PC-3 (cell line): Measurements from ENCODE around the gene NOL9. TPM values are rescaled to one million over a fixed set of nuclear protein-coding genes. Genes with fewer than 3 reads are reported as not detected.

Experiments used
- ATAC-seq: fragments of 200-7000 bp; cut with Tn5 transposase; 2 replicates; pipeline ENCODE4 v1.9.1; 2020; ENCODE audit warnings: mild to moderate bottlenecking, moderate library complexity
- BruUV-seq: library from RNA; stranded (reverse); fragments of 400-500 nt; replicated peaks from 2 replicates; lab custom pipeline; 2021; lab: Mats Ljungman, UMichigan
- CTCF ChIA-PET: fragments of 300-600 bp; sonication (Branson Sonifier 250); formaldehyde crosslinking; loops from one replicate; lab custom pipeline; 2022; ENCODE audit warnings: antibody characterized with exemption; lab: Charles Lee
- POLR2A ChIA-PET: fragments of 300-600 bp; sonication (Branson Sonifier 250); formaldehyde crosslinking; loops from one replicate; lab custom pipeline; 2022; ENCODE audit warnings: antibody characterized with exemption; ENCODE audit not compliant: unreplicated experiment; lab: Charles Lee
- DNase-seq: peaks from one replicate; pipeline ENCODE4 v3.0.0-alpha.2; 2015
- H2AFZ ChIP-seq: fragments of 300-600 bp; sonication (generic); 2 replicates; pipeline ENCODE4 v1.6.0; 2016; ENCODE audit warnings: antibody characterized with exemption, low read length
- H3F3A ChIP-seq: fragments of 300-600 bp; sonication (generic); one replicate; pipeline ENCODE4 v1.6.0; 2017; ENCODE audit warnings: antibody characterized with exemption, low read length, control low read depth, mild to moderate bottlenecking; ENCODE audit not compliant: unreplicated experiment
- H3K27ac ChIP-seq: fragments of 300-600 bp; sonication (generic); 2 replicates; pipeline ENCODE4 v1.5.1; 2016; ENCODE audit warnings: mild to moderate bottlenecking, low read length
- H3K27me3 ChIP-seq: fragments of 300-600 bp; sonication (generic); 2 replicates; pipeline ENCODE4 v1.6.1; 2016; ENCODE audit warnings: low read length, mixed read lengths
- H3K36me3 ChIP-seq: fragments of 300-600 bp; sonication (generic); 2 replicates; pipeline ENCODE4 v1.6.1; 2016; ENCODE audit warnings: low read depth, mixed run types, low read length, mixed read lengths
- H3K4me1 ChIP-seq: fragments of 300-600 bp; sonication (generic); 2 replicates; pipeline ENCODE4 v1.5.1; 2016; ENCODE audit warnings: low read length; ENCODE audit not compliant: insufficient read depth
- H3K4me2 ChIP-seq: fragments of 300-600 bp; sonication (generic); 2 replicates; pipeline ENCODE4 v1.6.0; 2016; ENCODE audit warnings: low read length
- H3K4me3 ChIP-seq: fragments of 300-600 bp; sonication (generic); 2 replicates; pipeline ENCODE4 v1.5.1; 2016; ENCODE audit warnings: mild to moderate bottlenecking, low read length, mixed read lengths
- H3K79me2 ChIP-seq: fragments of 300-600 bp; sonication (generic); 2 replicates; pipeline ENCODE4 v1.6.1; 2017; ENCODE audit warnings: low read length, mixed read lengths
- H3K9ac ChIP-seq: fragments of 300-600 bp; sonication (generic); 2 replicates; pipeline ENCODE4 v1.6.0; 2016; ENCODE audit warnings: mild to moderate bottlenecking, low read length
- H3K9me2 ChIP-seq: fragments of 300-600 bp; sonication (generic); replicated peaks from 2 replicates; pipeline ENCODE4 v1.6.1; 2016; ENCODE audit warnings: mixed run types, low read length, mixed read lengths
- H3K9me3 ChIP-seq: fragments of 300-600 bp; sonication (generic); 2 replicates; pipeline ENCODE4 v1.6.1; 2016; ENCODE audit warnings: low read length, mixed read lengths
- H4K20me1 ChIP-seq: fragments of 300-600 bp; sonication (generic); 2 replicates; pipeline ENCODE4 v1.6.1; 2016; ENCODE audit warnings: low read length, mixed read lengths
- EZH2 ChIP-seq: fragments of 300-600 bp; sonication (generic); IDR thresholded peaks from one replicate; pipeline ENCODE4 v1.6.1; 2017; ENCODE audit warnings: antibody characterized with exemption, mild to moderate bottlenecking, low read length; ENCODE audit not compliant: unreplicated experiment
- EZH2phosphoT487 ChIP-seq: fragments of 300-600 bp; sonication (generic); IDR thresholded peaks from 2 replicates; pipeline ENCODE4 v1.6.1; 2018; ENCODE audit warnings: mild to moderate bottlenecking, antibody characterized with exemption, low read length, borderline replicate concordance
- intact Hi-C: fragments of 100-400 bp; cut with micrococcal nuclease; formaldehyde crosslinking; loops from 2 replicates; pipeline ENCODE4 v1.9.0; 2023
- total RNA-seq: library from RNA; depleted of rRNA; stranded (reverse); fragments of >200 nt; gene quantifications from 2 replicates; pipeline ENCODE4 v1.2.3, GENCODE V29; 2014
- TF ChIP-seq, protein P1 (sequence below): fragments of 300-600 bp; sonication (generic); conservative IDR thresholded peaks from 2 replicates; pipeline ENCODE4 v1.5.1; 2017; ENCODE audit warnings: antibody characterized with exemption, low read depth, mild to moderate bottlenecking, low read length

Gene NOL9
- total RNA-seq, 1 experiment from 2014 or later, result 79.1 TPM

GRCh38 chr1:6581561-6582305, 27.4 kb upstream of the NOL9 start:
- Histone ChIP-seq H3K9me2 (no peaks in the 10 kb centered on the region), H3K4me2 (peak overlapping the region; percentile 89), H3K79me2 (peaks cover 35% of the 10 kb centered on the region), H3K4me1 (peaks cover 27% of the 10 kb centered on the region), H4K20me1 (no peaks in the 10 kb centered on the region), H3K9ac (no peak overlapping the region), H3F3A (no peaks in the 10 kb centered on the region), H3K27ac (no peak overlapping the region), H3K36me3 (no peaks in the 10 kb centered on the region), H3K9me3 (no peaks in the 10 kb centered on the region), H3K27me3 (no peaks in the 10 kb centered on the region), H3K4me3 (peak overlapping the region; percentile 92; the same call in 1 of the 2 replicates), H2AFZ (no peak overlapping the region)
- POLR2A ChIA-PET, result no interaction called here
- intact Hi-C loops, result loop anchor here (2.0 kb wide), 1 partner anchor 65 kb away; no protein-coding TSS in a partner anchor
- ATAC-seq (peak; percentile 2; the same call in 1 of the 2 replicates), DNase-seq (peak; percentile 63)
- CTCF ChIA-PET, result no interaction called here
- no peak for TF ChIP-seq EZH2
- no peak for TF ChIP-seq EZH2phosphoT487
- TF ChIP-seq, protein P1, sequence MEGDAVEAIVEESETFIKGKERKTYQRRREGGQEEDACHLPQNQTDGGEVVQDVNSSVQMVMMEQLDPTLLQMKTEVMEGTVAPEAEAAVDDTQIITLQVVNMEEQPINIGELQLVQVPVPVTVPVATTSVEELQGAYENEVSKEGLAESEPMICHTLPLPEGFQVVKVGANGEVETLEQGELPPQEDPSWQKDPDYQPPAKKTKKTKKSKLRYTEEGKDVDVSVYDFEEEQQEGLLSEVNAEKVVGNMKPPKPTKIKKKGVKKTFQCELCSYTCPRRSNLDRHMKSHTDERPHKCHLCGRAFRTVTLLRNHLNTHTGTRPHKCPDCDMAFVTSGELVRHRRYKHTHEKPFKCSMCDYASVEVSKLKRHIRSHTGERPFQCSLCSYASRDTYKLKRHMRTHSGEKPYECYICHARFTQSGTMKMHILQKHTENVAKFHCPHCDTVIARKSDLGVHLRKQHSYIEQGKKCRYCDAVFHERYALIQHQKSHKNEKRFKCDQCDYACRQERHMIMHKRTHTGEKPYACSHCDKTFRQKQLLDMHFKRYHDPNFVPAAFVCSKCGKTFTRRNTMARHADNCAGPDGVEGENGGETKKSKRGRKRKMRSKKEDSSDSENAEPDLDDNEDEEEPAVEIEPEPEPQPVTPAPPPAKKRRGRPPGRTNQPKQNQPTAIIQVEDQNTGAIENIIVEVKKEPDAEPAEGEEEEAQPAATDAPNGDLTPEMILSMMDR, result no peak
- BruUV-seq, result no TSS peak

GRCh38 chr1:6580593-6581409, 26.5 kb upstream of the NOL9 start:
- Histone ChIP-seq H3K9ac (peak overlapping the region; percentile 85), H3F3A (no peaks in the 10 kb centered on the region), H3K4me2 (peak overlapping the region; percentile 89), H3K27ac (0 out of 2 replicates have a peak overlapping the region, but pooled peaks have one; percentile 11), H3K79me2 (peaks cover 35% of the 10 kb centered on the region), H2AFZ (peak overlapping the region; percentile 68), H3K36me3 (no peaks in the 10 kb centered on the region), H3K9me2 (no peaks in the 10 kb centered on the region), H3K27me3 (no peaks in the 10 kb centered on the region), H3K4me3 (peak overlapping the region; percentile 92), H3K9me3 (no peaks in the 10 kb centered on the region), H3K4me1 (peaks cover 27% of the 10 kb centered on the region), H4K20me1 (no peaks in the 10 kb centered on the region)
- TF ChIP-seq, protein P1, result peak; percentile 59
- no peak for TF ChIP-seq EZH2phosphoT487
- no TSS peak for BruUV-seq
- DNase-seq (peak; percentile 40), ATAC-seq (peak; percentile 5)
- ChIA-PET POLR2A (interaction anchor here (0.7 kb wide), 1 partner anchor 185 kb away, joined by 3 read pairs; no protein-coding TSS in a partner anchor), CTCF (interaction anchor here (0.6 to 1.6 kb wide), 2 partner anchors 19 to 663 kb away, joined by 3 to 4 read pairs; no protein-coding TSS in a partner anchor)
- intact Hi-C loops, result loop anchor here (2.0 kb wide), 1 partner anchor 66 kb away; no protein-coding TSS in a partner anchor
